ENCODE results near the gene SLC36A3.

The SLC36A3 gene

GRCh38 chr5:151228986-151229385, 74.6 kb downstream of the SLC36A3 start:
- peaks cover 45% of the 10 kb centered on the region for H3K4me1 ChIP-seq (ENCODE audit: insufficient read depth, low read length, severe bottlenecking)
- no peak overlapping the region for H3K4me2 ChIP-seq (ENCODE audit: low read length)
- H4K20me1 ChIP-seq (ENCODE audit: insufficient read depth, low read length), result no peaks in the 10 kb centered on the region
- no peaks in the 10 kb centered on the region for H3K9me2 ChIP-seq (ENCODE audit: low read depth, low read length)
- no peak overlapping the region for H3K27ac ChIP-seq (ENCODE audit: low read depth, low read length, poor library complexity, severe bottlenecking)
- no peaks in the 10 kb centered on the region; the same call in 1 of the 2 replicates for H3F3A ChIP-seq (ENCODE audit: insufficient read depth, low read length)
- H3K9me3 ChIP-seq (ENCODE audit: low read length), result no peaks in the 10 kb centered on the region
- no peaks in the 10 kb centered on the region for H3K36me3 ChIP-seq (ENCODE audit: insufficient read depth, low read length)
- no peak overlapping the region for H2AFZ ChIP-seq (ENCODE audit: low read length)
- no peak overlapping the region for H3K9ac ChIP-seq (ENCODE audit: low read length)
- no peaks in the 10 kb centered on the region for H3K79me2 ChIP-seq (ENCODE audit: insufficient read depth, low read length)
- no peaks in the 10 kb centered on the region for H3K27me3 ChIP-seq (ENCODE audit: insufficient read depth, low read length)
- H3K4me3 ChIP-seq (ENCODE audit: low read depth, low read length, poor library complexity, severe bottlenecking), result no peak overlapping the region
- TF ChIP-seq EZH2 (IDR thresholded peaks at IDR 0.05; ENCODE audit: borderline replicate concordance, low read length), result no peak
- TF ChIP-seq CTCF (IDR thresholded peaks at IDR 0.05; ENCODE audit: low read length), result no peak

GRCh38 chr5:151227918-151228447, 75.6 kb downstream of the SLC36A3 start:
- Histone ChIP-seq H3K4me2 (ENCODE audit: low read length) (no peak overlapping the region), H3K9ac (ENCODE audit: low read length) (no peak overlapping the region)

More at GRCh38 chr5:151227918-151228447, 75.6 kb downstream of the SLC36A3 start:
- TF ChIP-seq CTCF (IDR thresholded peaks at IDR 0.05; ENCODE audit: low read length) (no peak), EZH2 (IDR thresholded peaks at IDR 0.05; ENCODE audit: borderline replicate concordance, low read length) (no peak)
- no peaks in the 10 kb centered on the region for H3K9me2 ChIP-seq (ENCODE audit: low read depth, low read length)
- no peak overlapping the region for H2AFZ ChIP-seq (ENCODE audit: low read length)
- peaks cover 6% of the 10 kb centered on the region; the same call in 1 of the 2 replicates for H3K36me3 ChIP-seq (ENCODE audit: insufficient read depth, low read length)
- no peaks in the 10 kb centered on the region for H4K20me1 ChIP-seq (ENCODE audit: insufficient read depth, low read length)
- H3F3A ChIP-seq (ENCODE audit: insufficient read depth, low read length), result no peaks in the 10 kb centered on the region; the same call in 1 of the 2 replicates
- H3K79me2 ChIP-seq (ENCODE audit: insufficient read depth, low read length), result peaks cover 6% of the 10 kb centered on the region; the same call in 1 of the 2 replicates
- H3K9me3 ChIP-seq (ENCODE audit: low read length), result no peaks in the 10 kb centered on the region
- H3K27me3 ChIP-seq (ENCODE audit: insufficient read depth, low read length), result no peaks in the 10 kb centered on the region
- H3K27ac ChIP-seq (ENCODE audit: low read depth, low read length, poor library complexity, severe bottlenecking), result peak overlapping the region; percentile 48
- H3K4me3 ChIP-seq (ENCODE audit: low read depth, low read length, poor library complexity, severe bottlenecking), result no peak overlapping the region
- peaks cover 36% of the 10 kb centered on the region for H3K4me1 ChIP-seq (ENCODE audit: insufficient read depth, low read length, severe bottlenecking)
